Measurements from ENCODE around the gene CDC5L.

The CDC5L gene

DNA sequence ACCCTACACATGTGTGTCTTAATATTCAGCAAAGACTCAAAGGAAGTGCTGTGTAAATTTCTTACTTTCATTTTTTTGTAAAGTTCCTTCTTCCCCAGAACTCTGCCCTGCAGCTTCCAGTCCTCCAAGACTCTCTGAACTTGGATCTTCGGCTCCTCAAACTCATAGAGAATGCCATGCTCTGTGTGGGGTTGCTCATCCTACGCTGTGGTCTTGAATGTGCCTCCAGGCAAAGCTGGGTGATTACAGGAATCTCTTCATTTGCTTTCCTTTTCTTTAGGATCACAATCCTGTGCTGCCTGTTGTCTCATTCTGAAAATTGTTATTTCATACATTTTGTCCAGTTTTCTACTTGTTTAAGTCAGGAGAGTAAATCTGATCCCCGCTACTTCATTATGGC lies 14.5 kb upstream of the CDC5L start:
- in situ Hi-C loops (cut with HindIII; ENCODE audit: low sequenced_read_pairs), result no loop called here

DNA sequence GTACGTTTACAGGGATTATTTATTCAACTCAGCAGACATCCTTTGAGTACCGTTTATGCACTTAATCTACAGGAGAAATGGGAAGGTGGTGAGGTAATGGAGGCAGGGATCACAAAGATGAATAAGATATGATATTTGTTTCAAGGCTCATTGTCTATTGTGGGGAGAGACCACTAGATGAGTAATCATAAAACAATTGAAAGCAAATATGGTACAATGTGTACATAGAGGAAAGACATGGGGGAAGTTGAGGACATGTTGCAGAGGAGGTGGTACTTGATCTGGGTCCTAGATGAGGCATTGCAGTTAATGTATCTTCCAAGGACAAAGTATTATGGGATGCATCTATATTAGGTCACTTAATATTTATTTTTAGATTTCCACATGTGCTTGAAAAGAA lies 13.7 kb upstream of the CDC5L start:
- in situ Hi-C loops (cut with HindIII; ENCODE audit: low sequenced_read_pairs), result no loop called here

DNA sequence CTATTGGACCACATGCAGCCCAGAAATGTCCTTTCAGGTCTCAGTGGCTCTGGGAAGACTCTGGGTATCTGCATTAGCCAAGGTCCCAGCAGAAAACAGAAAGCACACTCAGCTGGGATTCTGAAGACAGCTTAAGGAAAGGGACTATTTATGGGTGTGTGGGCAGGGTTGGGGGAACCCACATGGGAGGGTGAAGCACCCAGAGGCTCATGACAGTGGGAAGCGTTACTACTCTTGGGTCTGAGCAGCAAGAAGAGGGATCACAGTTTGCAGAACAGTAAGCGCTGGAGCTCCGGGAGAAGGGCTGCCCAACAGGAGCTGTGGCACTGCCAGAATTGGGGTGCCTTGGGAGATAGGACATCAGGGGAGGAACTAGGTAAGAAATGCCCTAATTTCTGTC lies 12.4 kb upstream of the CDC5L start:
- in situ Hi-C loops (cut with HindIII; ENCODE audit: low sequenced_read_pairs), result no loop called here

DNA sequence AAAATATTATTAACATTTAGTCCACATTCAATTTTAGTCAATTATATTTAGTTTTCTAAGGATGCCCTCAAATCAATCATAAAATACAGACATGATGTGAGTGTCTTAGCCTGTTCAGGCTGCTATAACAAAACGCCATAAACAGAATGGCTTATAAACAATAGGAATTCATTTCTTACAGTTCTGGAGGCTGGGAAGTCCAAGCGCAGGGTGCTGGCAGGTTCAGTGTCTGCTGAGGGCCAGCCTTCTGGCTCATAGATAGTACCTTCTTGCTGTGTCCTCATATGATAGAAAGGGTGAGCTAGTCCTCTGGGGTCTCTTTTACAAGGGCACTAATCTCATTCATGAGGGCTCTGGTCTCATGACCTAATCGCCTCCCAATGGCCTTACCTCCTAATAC lies 10.0 kb upstream of the CDC5L start:
- in situ Hi-C loops (cut with HindIII; ENCODE audit: low sequenced_read_pairs), result no loop called here

DNA sequence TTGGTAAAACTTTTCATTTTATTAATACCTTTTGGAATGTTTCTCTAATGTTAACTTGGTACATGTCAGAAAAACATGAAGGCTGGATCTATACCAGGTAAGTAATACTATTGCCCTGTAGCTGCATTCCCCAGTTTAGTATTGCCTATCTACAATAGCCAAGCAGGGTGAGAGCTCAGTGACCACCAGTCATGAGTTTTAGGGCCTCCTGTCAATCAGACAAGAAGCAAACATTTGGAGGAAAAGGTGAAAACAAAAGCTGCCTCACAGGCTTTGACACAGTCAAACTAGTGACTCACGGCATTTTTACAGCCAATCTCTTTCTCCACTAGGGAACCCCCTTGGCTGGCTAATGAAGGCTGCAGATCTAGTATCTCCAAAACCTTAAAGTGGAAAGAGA lies 9.5 kb upstream of the CDC5L start:
- in situ Hi-C loops (cut with HindIII; ENCODE audit: low sequenced_read_pairs), result no loop called here

DNA sequence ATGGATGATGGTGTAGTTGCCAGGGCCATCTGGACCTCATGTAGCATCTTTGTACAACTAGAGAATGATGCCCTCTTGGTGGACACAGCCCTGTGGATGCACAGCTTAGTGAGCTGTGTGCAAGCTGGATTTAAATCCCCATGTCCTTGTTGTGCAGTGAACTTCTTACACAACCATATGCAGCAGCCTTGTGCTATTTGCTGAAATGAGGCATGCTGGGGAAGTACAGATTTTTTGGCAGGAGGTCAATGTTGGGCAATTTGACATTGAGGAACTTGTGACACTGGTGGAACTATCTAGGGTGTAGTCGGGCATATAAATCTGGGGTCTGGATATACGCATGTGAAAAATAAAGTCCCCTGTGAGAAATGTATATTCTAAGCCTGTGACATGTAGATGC lies 5.8 kb upstream of the CDC5L start:
- in situ Hi-C loops (cut with HindIII; ENCODE audit: low sequenced_read_pairs), result no loop called here

DNA sequence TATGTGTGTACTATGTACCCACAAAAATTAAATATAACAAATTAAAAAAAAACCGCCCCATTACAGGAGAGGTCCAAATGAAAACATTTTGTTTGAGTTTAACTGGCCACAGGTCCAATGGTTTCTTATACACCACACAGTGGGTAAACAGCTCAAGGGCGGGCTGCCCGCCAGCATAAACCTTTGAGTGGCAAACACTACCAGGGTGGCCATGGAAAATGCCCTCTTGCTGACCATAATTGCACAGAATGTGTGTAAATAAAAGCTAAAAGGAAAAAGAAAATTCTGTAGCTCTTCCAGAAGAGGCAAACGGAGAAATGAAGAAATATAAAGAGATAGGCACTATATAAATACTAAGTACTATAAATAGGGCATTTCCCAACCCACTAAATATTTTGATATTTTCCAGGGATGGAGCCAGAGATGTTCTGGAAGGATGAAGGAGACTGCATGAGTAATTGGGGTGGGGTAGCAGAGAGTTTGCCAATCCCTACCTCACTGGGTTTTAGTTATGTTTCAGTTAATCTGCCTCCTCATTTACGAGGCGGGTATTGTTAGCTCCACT lies 1.1 kb upstream of the CDC5L start:
- in situ Hi-C loops (cut with HindIII; ENCODE audit: low sequenced_read_pairs), result no loop called here

DNA sequence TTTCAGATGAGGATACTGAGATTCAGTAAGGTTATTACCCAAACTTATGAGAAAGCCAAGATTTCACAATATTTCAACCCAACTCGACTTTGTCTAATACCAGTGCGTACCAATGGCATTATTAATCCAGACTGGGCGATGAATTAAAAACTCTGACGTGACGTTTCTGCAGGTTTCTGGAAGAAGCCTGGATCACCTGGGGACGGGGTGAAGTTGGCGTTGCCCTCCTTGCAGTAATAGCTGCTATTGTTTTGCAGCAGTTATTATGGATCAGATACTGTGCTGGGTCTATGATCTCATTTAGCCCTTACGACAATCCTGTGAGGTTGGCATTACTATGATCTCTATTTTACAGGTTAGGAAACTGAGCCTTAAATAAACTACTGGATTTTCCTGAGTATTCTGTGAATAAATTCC lies 569 bp upstream of the CDC5L start:
- in situ Hi-C loops (cut with HindIII; ENCODE audit: low sequenced_read_pairs), result no loop called here

DNA sequence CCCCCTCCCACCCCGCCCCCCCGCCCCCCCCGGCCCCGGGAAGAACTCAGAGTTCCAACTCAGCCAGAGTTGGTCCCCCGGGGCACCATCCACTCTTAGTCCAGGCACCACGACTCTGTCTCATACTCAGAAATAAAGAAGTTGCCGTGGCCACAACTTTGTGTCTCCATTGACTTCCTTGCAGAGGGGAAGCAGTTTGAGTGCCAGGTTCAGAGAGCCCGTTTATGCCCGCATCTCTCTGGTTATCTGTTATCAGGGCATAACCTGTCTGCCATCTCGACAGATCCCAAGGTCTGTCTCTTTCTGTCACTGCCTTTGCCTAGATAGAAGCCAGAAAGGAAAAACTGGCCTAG lies 605 bp downstream of the CDC5L start:
- in situ Hi-C loops (cut with HindIII; ENCODE audit: low sequenced_read_pairs), result no loop called here

DNA sequence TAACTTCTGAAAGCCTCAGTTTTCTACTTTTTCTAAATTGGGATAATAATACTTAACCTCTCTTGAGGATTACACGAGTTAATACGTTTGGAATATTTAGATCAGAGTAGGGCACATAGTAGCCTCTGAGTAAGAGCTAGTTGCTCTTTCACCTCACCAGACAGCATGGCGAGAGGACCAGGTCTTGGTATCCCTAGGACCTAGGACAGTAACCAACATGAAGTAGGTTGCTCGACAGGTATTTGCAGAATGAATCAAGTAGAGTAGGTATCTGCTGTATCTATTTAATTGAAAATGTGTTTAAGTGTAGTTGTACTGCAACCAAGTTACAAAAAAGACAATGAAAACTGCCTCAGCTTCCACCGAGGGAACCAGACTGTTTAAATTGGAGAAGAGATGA lies 1.4 kb downstream of the CDC5L start:
- in situ Hi-C loops (cut with HindIII; ENCODE audit: low sequenced_read_pairs), result no loop called here

DNA sequence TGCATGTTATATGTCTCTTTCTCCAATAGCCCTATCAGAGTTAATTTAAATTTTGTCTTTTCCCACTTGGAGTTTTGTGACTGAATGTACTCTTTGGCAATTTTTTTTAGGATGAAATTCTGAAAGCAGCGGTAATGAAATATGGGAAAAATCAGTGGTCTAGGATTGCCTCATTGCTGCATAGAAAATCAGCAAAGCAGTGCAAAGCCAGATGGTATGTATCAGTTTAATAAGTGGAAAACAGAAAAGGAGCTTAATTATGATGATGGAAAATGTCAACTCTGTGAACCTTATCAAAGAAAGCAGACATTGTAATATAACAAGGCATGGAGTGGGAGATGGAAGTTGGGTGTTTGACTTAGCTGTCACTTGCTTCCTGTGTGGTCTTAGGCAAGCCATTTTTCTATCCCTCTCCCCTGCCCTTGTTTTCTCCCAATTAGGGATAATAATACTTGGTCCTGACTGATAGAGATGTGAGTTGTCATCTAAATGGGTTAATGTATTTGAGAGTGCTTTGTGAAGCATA lies 2.7 kb downstream of the CDC5L start:
- in situ Hi-C loops (cut with HindIII; ENCODE audit: low sequenced_read_pairs), result no loop called here

DNA sequence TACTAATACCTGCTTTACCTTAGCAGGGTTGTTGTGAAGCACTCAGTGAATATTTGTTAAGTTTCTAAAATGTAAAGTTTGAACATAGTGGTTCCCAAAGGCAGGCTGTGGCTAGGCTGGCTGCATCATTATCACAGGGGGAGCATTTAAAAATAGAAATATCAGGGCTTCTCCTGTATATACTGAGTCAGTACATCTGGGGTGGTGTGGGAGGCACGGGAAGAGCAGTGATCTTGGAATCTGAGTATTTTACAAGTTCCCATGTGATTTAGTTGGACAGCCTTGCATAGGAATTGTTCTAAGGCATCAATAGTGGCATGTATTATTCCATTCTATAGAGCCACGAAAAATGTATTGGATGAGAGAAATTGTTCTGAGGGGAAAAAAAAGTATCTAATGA lies 8.0 kb downstream of the CDC5L start:
- in situ Hi-C loops (cut with HindIII; ENCODE audit: low sequenced_read_pairs), result no loop called here

DNA sequence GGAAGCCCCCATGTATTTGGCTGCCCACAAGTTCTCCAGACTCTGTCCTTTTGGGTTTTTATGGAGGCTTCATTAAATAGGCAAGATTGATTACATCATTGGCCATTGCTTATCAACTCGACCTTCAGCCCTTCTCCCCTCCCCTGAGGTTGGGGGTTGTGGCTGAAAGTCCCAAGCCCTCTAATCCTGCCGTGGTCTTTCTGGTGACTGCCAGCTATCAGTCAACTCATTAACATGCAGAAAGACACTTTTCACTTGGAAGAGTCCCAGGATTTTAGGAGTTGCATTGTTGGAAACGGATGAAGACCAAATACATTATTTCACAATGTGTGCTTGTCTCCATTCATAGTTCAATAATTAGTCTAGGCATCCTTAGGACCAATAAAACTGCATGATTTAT lies 9.5 kb downstream of the CDC5L start:
- in situ Hi-C loops (cut with HindIII; ENCODE audit: low sequenced_read_pairs), result no loop called here

DNA sequence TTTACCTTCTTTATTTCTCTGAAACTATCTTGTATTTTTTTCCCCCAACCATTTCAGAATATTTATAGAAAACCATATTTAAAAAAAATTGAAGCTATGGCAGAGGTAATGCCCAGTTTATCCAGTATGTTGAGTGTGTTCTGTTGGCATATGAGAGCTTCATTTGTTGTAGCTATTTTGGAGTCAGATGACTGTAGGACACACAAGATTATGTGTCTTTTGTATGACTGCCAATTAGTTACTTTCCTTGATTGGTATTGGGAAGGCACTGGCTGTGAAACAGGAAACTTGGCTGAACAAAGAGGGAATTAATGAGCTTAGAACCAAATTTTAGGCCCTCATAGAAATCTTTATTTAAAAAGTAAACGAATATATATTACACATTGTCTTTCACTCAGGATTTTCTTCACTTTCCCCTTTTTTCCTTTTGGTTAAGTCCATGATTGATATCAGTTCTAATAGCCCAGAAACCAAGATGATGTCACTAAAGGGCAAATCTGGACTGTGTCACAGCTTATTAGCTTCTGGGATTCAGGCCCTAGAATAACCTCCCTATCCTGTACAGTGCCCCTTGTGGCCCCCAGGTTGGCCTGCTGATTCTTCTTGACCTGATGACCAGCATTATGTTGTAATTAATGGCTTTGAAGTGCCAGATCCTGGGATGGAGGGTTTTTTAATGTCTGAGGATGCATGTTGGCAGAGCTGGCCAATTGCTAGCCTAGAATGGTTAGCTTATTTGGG lies 10.1 kb downstream of the CDC5L start:
- in situ Hi-C loops (cut with HindIII; ENCODE audit: low sequenced_read_pairs), result no loop called here

DNA sequence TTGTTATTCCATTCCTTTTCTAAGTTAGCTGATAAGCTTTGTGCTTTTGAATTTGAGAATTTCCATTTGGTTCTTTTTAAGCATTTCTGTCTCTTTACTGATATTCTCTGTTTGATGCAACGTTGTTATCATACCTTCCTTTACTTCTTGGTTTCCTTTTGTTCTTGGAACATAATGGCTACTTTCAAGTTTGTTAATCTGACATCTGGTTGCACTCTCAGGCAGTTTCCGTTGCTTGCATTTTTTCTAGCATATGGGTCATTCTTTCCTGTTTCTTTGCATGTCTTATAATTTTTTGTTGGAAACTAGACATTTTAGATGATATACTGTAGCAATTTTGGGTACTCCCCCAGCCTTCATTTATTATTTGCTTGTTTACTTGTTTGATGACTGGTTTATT lies 12.5 kb downstream of the CDC5L start:
- in situ Hi-C loops (cut with HindIII; ENCODE audit: low sequenced_read_pairs), result no loop called here

DNA sequence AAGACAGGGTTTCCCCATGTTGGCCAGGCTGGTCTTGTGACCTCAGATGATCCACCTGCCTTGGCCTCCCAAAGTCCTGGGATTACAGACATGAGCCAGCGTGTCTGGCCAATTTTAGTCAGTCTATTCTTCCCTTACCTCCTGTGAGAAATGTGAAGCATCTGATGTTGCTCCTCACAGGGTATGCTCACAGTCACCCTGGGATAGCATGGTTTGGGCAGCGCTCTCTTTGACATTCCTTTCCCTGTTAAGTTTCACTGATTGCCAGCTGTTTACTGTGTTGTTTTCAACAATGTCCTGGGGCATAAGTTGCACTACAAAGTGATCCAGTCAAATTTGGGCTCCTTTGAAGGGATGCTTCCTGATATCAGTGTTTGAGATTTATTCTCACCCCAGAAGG lies 13.1 kb downstream of the CDC5L start:
- in situ Hi-C loops (cut with HindIII; ENCODE audit: low sequenced_read_pairs), result no loop called here

DNA sequence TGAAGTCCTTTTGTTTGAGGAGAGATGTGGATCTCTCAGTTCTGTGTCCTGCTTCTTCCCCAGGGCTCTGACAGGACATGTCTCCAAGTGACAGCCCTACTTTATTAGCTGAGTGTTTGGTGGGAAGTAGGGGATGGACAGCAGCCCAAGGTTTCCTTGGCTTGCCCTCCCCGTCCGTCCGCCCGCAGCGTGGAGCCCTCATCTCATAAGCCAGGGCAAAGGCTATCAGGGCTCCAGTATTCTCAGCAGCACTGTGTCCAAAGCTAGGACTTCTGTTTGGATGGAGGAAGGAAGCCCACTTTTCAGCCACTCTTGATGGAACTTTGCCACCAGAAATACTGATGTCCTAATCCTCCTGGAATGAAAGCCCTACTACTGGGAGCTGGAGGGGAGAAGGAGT lies 13.6 kb downstream of the CDC5L start:
- in situ Hi-C loops (cut with HindIII; ENCODE audit: low sequenced_read_pairs), result no loop called here

DNA sequence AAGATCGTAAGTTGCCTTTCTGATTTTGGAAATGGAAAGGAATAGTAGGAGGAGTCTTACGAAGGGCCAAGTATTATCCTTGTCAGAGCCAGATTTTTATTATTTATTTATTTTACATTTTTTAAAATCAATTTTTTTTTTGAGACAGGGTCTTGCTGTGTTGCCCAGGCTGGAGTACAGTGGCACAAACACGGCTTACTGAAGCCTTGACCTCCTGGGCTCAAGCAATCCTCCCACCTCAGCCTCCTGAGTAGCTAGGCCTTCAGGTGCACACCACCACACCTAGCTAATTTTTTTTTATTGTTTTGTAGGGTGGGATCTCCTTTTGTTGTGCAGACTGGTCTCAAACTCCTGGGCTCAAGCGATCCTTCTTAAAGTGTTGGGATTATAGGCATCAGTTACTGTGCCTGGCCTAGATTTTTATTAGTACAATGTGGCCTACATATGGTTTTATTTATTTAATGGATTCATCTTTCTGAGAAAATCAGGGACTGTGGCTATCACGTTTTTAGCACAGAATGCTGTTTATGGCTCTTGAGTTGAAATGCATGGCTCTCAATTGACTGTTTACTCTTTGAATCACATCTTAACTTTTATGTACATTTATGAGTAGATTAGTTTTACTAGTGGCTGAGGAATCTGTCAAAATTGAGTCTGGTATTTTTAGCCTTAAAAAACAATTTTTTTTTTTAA lies 16.7 kb downstream of the CDC5L start:
- in situ Hi-C loops (cut with HindIII; ENCODE audit: low sequenced_read_pairs), result no loop called here

DNA sequence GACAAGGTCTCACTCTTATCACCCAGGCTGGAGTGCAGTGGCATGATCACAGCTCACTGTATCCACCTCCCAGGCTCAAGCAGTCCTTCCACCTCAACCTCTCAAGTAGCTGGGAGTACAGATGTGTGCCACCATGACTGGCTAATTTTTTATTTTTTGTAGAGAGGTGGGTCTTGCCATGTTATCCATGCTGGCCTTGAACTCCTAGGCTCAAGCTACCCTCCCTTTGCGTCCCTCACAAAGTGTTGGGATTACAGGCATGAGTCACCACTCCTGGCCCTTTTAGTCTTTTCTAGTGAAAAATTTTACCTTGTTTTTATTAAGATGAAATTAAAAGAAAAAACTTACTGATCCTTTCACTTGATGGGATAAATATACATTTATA lies 17.2 kb downstream of the CDC5L start:
- in situ Hi-C loops (cut with HindIII; ENCODE audit: low sequenced_read_pairs), result no loop called here

DNA sequence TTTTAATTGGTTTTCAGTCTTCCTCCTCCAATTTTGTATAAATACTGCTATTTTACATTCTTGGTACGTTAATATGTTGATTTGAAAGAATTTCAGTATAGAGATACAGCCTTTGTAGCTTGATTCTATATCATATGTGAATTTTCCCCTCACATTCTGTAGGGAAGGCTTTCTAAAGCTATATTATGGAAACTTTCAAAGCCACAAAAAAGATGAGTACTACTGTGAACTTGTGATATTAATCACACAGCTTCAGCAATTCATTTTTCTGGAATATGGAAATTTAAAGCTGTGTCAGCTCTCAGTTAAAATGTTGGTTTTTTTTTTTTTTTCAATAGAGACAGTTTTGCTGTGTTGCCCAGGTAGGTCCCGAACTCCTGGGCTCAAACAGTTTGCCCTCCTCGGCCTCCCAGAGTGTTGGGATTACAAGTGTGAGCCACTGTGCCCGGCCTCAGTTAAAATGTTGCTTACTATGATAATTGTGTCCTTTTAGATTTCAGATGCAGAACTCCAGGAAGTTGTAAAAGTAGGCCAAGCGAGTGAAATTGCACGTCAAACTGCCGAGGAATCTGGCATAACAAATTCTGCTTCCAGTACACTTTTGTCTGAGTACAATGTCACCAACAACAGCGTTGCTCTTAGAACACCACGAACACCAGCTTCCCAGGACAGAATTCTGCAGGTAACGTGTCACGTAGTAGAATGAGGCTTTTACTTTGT lies 20.6 kb downstream of the CDC5L start:
- in situ Hi-C loops (cut with HindIII; ENCODE audit: low sequenced_read_pairs), result no loop called here

DNA sequence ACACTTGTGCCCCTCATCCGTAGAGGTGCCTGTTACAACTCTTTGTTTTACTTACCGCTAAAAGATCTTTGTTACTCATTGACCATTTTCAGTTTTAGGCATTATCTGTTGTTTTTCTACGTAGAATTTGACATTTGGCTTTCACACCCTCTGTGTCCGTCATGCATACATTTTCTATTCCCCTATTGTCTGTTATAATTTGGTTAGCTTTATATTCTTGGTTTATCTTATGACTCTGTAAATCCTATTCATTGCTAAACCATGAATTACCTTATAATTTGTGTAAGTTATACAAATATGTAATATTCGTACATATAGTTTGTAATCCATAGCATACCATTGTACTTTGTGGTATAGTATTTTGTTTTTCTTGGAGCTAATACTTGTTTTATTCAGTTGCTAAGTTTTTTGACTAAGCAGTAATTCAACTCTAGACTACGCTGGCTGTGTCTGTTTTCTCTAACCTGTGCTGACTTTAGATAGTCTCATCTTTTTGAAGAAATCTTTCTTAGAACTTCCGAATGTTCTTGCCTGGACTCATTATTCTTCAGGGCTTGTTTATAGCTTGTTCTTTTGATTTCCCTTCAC lies 21.8 kb downstream of the CDC5L start:
- in situ Hi-C loops (cut with HindIII; ENCODE audit: low sequenced_read_pairs), result no loop called here

Data from DLD1 (cell line).